Globus pallidus (tissue), 1 donor: Measurements from ENCODE around the gene C19orf67.
A peak's percentile ranks its signal among the peaks of the same experiment; 100 is the strongest.

Experiments
- DNase-seq: peaks from one replicate; pipeline ENCODE4 v3.0.0-alpha.2; 2015; ENCODE audit warnings: low spot score

C19orf67 gene

DNA sequence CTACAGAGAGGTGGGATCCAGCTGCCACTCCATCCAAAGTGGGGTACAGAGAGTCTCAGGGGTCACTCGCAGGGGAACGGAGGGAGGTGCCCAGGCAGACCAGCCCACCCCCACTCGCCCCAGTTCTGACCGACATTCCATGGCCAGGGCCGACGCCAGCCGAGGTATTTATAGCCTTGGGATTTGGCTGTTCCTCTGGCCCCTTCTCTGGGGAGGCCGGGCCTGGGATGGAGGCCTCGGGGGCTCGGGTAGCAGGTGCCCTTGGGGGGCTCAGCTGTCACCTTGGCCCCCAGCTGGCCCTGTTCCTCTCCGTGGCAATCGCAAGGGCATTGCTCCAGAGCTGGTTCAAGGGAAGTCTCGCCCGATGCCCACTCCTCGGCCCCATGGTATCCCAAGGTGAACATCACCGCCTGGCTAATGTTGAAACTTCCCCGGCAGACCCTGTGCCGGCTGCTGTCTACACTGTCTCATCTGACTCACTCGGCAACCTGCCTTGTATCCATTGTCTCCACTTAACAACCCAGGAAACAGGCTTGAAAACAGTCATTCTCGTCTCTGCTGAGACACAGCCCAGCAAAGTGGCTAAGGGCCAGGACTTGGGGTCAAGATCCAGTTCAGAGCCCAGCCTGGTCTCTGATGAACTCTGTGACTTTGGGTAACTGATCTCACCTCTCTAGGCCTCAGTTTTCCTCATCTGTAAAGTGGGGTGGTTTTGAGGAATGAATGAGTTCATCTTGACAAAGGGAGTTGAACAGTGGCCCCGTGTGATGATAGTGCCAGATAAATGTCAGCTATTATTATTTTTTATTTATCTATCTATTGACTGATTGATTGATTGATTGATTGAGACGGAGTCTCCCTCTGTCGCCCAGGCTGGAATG lies 22.2 kb upstream of the C19orf67 start:
- no peak for DNase-seq

- no peak for DNase-seq
These were observed 21.3 kb upstream of the C19orf67 start for GRCh38 chr19:14106840-14107239.

- DNase-seq: no peak
These were observed 20.1 kb upstream of the C19orf67 start for GRCh38 chr19:14105680-14106079.

GRCh38 chr19:14103310-14103709 lies 17.7 kb upstream of the C19orf67 start:
- no peak for DNase-seq

GRCh38 chr19:14102756-14103155 lies 17.2 kb upstream of the C19orf67 start:
- DNase-seq: no peak

GRCh38 chr19:14102102-14102696 lies 16.6 kb upstream of the C19orf67 start:
- DNase-seq: no peak

DNA sequence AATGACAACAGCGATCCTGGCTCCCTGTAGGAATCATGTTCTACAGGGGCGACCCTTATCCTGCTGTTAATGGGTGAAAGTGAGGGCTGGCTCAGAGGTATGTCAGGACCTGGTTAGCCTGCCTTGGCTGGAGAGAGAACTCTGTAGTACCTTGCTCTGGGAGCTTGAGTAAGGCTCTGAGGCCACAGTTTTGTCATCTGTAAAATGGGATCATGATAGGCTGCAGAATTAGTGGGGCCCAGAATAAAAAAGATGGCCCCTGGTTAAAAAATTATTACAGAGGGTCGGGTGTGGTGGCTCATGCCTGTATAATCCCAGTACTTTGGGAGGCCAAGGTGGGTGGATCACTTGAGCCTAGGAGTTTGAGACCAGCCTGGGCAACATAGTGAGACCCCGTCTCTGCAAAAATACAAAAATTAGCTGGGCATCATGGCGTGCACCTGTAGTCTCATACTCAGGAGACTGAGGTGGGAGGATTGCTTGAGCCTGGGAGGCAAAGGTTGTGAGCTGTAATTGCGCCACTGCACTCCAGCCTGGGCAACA lies 15.5 kb upstream of the C19orf67 start:
- DNase-seq: no peak

- no peak for DNase-seq
These were observed 12.1 kb upstream of the C19orf67 start for GRCh38 chr19:14097532-14098151.

DNA sequence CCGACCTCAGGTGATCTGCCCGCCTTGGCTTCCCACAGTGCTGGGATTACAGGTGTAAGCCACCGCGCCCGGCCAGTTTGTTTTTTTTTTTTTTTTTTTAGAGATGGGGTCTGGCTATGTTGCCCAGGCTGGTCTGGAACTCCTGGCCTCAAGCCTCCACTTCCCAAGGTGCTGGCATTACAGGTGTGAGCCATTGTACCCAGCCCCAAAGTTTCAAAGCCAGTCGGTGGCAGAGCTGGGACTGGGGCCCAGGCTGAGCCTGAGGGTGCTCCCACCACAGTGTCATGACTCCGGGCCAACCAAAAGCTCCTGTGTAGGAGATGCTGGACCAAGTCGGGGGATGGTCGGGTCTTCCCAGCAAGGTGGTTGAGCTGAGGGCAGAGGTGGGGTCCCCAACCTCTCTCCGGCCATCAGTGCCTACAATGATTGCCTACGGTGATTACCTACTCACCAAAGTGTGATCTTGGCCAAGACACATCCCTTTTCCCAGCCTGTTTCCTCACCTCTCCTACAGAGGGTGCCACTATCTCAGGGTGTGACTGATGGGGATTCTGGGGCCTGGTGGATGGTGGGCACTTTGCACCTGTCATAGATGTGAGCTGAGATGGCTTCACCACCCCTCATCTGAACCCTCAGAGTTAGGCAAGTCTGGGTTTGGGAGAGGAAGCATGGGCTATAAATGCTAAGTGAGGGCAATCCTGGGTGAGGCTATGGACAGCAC lies 10.8 kb upstream of the C19orf67 start:
- no peak for DNase-seq

DNA sequence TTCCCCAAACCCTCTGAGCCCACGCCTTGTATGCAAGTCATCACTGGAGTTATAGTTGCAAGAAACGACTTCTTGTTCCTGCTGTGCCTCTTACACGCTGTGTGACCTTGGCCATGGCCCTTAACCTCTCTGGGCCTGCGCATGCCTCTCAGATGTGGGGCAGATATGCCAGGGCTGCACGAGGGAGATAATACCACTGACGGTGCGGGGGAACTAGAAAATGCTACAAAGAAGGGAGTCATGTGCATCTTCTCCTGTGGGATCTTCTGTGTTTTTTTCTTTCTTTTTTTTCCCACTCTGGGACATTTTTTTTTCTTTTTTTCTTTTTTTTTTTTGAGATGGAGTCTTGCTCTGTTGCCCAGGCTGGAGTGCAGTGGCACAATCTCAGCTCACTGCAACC lies 9.3 kb upstream of the C19orf67 start:
- no peak for DNase-seq

- DNase-seq: no peak
These were observed 7.7 kb upstream of the C19orf67 start for GRCh38 chr19:14093117-14093823.

- DNase-seq: no peak
These were observed 6.4 kb upstream of the C19orf67 start for GRCh38 chr19:14091813-14092462.

DNA sequence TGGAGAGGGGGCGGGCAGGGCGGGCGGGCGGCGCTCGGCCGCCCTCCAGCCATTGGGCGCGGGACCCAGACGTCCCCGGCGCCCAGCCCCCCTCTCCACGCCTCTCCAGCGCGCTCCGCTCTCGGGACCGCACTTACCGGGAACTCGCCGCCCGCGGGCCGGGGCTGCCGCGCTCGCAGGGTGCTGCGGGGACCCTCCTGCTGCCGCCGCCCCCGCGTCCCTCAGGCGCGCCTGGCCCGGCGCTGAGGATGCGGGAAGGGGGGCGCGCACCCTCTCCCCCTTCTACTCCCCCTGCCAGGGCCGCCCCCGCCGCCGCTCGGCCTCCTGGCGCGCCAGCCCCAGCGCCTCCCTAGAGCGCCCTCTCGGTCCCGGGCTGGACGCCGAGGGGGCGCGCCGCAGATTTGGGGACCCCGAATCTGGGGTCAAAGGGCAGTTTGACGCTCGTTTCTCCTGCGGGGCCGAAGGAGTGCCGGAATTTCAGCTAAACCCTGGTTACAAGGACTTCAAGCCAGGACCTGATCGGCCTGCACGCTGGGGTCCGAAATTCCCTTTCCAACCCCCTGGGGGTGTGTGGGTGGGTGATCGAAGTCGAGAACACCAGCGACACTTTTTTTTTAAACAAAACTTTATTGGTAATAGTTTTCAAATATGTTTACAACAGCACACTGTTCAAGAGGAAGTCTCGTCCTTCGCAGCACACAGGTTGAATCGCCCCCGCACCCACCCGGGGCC lies 5.7 kb upstream of the C19orf67 start:
- DNase-seq: no peak

DNA sequence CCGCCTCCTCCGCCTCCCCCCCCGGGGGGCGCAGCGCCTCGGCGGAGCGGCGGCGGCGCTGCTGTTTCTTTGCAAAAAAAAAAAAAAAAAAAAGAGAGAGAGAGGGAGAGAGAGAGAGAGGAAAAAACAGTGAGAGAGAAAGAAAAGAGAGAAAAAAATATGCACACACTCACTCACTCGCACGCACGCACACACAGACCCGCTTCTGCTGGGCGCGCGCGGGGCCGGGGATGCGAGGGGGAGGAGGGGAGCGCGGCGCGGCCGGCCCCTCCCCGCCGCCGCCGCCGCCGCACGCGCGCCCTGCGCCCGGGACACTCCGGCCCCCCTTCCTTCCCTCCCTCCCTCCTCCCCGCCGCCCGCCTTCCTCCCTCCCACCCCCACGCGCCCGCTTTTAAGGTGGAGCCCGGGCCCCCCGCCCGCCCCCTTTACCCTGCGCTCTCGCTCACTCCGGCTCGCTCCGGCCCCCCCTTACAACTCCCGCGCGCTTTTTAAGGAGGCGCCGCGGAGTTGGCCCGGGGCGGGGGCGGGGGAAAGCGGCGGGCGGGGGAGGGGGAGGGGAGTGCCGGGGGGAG lies 5.0 kb upstream of the C19orf67 start, which contains the start of gene SAMD1:
Gene SAMD1, minus strand, starts transcription at position 243 of the 572 bp plus-strand sequence.
- DNase-seq: peak; percentile 88

- DNase-seq: peak; percentile 50
These were observed 4.3 kb upstream of the C19orf67 start for GRCh38 chr19:14089662-14090508.

DNA sequence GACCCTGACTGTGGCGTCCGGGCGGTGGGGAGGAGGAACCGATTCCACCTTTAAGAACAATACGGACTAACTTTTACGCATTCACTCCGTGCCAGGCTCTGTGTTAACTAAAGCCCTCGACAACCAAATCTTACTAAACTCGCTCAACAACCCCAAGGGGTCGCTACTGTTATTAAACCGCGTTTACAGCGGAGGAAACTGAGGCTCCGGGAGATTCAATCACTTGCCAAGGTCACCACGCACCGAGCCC lies 3.8 kb upstream of the C19orf67 start:
- no peak for DNase-seq

DNA sequence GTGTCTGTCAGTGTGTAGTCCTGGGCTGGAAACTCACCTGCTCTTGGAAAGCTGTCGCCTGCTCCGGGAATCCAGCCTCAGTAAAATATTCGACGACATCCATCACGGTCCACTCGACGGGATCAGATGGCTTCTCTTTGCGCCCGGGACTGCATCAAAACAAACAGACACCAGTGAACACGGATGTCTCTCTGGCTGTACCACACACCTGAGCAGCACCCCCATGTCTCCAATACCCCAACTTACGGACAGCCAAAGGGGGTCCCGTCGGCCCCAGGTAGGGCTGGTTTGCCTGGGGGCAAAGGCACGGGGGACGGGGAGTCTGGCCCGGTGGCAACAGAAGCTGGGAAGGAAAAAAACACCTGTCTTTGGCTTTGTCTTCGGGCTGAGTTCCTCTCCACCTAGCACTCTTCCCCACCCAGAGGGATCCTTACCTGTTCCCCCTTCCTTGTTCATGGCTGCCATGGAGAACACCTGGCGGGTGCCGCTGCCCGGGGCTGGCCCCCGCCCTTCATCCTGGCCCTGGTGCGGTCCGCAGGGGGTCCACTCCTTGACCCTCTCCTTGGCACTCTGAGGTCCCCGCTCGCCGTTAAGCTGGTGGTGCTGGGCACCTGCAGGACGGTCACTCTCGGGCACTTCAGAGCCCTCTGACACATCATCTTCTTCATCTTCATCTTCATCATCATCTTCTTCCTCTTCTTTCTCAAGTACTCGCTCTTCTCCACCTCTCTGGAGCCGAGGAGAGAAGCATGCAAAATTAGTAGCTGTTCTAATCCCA lies 3.2 kb upstream of the C19orf67 start:
- no peak for DNase-seq

DNA sequence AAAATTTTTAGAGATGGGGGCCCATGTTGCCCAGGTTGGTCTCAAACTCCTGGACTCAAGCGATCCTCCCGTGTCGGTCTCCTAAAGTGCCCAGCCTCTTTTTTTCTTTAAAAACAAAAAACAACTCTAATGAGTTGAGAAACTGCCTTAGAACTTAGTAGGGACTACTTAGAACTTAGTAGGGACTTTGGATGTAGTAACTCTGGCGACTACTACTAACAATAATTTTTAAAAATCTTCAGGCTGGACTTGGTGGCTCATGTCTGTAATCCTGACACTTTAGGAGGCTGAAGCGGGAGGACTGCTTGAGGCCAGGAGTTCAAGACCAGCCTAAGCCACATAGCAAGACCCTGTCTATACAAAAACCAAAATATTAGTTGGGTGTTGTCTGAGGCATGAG lies 515 bp upstream of the C19orf67 start:
- no peak for DNase-seq

- no peak for DNase-seq
These were observed 3.0 kb downstream of the C19orf67 start for GRCh38 chr19:14082675-14082960.
